HG02678 (cell line): Measurements from ENCODE around the gene TNIK.
"Not testable (repeated sequence)": the region's sequence is repeated elsewhere in the genome, so short reads cannot be mapped to it uniquely, and the experiment has no call there.

ENCODE experiments used
- ATAC-seq: cut with Tn5 transposase; IDR thresholded peaks from one replicate; pipeline ENCODE4 v1.9.1; 2021; ENCODE audit warnings: mild to moderate bottlenecking, moderate library complexity; ENCODE audit not compliant: unreplicated experiment

Gene TNIK

GRCh38 chr3:171469376-171469775 is 9.2 kb upstream of the TNIK start:
- ATAC-seq = no peak

- no peak for ATAC-seq
Measured at GRCh38 chr3:171468296-171468906, 8.2 kb upstream of the TNIK start.

- ATAC-seq = no peak
Measured at GRCh38 chr3:171465763-171466162, 5.6 kb upstream of the TNIK start.

- no peak for ATAC-seq
Measured at GRCh38 chr3:171464462-171464861, 4.3 kb upstream of the TNIK start.

GRCh38 chr3:171462224-171462623 is 2.0 kb upstream of the TNIK start:
- ATAC-seq = no peak

GRCh38 chr3:171461525-171461917 is 1.3 kb upstream of the TNIK start:
- ATAC-seq = no peak

GRCh38 chr3:171460725-171461524 is 720 bp upstream of the TNIK start:
- peak; percentile 36 for ATAC-seq

GRCh38 chr3:171459137-171459941 is 866 bp downstream of the TNIK start:
- ATAC-seq = no peak

- no peak for ATAC-seq
Measured at GRCh38 chr3:171458864-171459136, 1.4 kb downstream of the TNIK start.

GRCh38 chr3:171458071-171458863 is 1.9 kb downstream of the TNIK start:
- ATAC-seq = no peak

- ATAC-seq = no peak
Measured at GRCh38 chr3:171457607-171458061, 2.6 kb downstream of the TNIK start.

GRCh38 chr3:171456765-171457606 is 3.2 kb downstream of the TNIK start:
- no peak for ATAC-seq

GRCh38 chr3:171455603-171456550 is 4.3 kb downstream of the TNIK start:
- ATAC-seq = no peak

- no peak for ATAC-seq
Measured at GRCh38 chr3:171454041-171454440, 6.2 kb downstream of the TNIK start.

GRCh38 chr3:171453180-171453886 is 6.9 kb downstream of the TNIK start:
- no peak for ATAC-seq

- ATAC-seq = no peak
Measured at GRCh38 chr3:171452328-171452727, 7.9 kb downstream of the TNIK start.

GRCh38 chr3:171451915-171452314 is 8.3 kb downstream of the TNIK start:
- ATAC-seq = no peak

- not testable (repeated sequence) for ATAC-seq
Measured at GRCh38 chr3:171447579-171447891, 12.7 kb downstream of the TNIK start.
